GM19239 (cell line): ENCODE data around the gene TUBB2A.
A peak's percentile ranks its signal among the peaks of the same experiment; 100 is the strongest.

ENCODE experiments used
- DNase-seq: peaks from one replicate; pipeline ENCODE4 v3.0.0; 2011; ENCODE audit warnings: low spot score; ENCODE audit not compliant: insufficient read length
- FAIRE-seq: peaks from 2 replicates; lab custom pipeline; 2011; peaks lifted over from hg19 to GRCh38; lab: Jason Lieb, UNC

The TUBB2A gene

DNA sequence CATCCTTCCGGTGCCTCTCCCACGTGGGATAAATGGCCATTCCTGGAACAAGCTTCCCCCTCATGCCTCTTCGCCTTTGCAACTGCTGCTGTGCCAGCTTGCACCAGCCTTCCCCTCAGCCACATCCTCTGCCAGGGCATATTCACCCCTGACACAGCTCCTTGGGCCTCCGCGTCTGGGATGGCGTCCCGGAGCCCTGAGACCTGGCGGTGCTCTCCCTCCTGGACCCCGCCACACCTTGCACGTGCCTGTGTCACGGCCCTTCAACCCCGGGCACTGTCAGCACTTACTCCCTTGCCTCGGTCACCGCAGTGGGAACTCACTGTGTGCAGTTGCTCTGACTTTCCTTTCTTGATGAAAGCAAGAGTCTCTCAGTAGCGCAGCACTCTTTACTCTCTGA lies 25.6 kb downstream of the TUBB2A start:
- FAIRE-seq = no peak
- DNase-seq = no peak

DNA sequence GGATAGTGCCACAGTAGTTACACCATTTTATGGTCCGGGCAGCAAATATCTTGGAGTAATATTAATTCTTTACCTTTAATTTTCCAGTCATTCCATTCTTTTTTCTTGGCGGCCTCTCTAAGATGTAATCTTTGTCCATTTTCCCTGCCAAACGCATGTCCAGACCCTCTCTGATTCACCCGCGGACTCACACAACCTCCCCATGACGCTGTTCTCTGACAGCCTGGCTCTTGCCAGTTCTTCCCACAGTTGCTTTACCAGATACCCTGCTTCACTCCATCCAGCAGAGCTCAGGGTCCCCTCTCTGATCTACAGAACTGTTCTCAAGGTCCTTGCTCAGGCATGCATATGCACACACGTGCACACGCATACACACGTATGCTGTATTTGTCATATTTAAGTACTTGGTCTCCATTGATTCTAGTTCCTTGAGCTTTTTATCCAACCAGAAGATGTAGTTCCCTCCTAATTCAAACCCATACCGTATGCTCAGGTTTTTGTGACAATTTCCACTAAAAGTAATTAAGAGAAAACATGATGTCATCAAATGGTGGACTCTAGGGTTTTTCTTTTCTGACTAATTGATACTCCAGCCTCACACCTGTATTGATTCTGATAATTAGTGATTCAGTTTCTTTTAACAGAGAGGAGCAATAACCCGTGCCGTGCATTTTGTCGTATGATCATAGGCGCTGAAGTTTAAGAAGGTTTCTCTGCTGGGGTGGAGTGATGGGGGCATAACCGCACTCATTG lies 28.8 kb downstream of the TUBB2A start:
- FAIRE-seq (no peak), DNase-seq (no peak)

DNA sequence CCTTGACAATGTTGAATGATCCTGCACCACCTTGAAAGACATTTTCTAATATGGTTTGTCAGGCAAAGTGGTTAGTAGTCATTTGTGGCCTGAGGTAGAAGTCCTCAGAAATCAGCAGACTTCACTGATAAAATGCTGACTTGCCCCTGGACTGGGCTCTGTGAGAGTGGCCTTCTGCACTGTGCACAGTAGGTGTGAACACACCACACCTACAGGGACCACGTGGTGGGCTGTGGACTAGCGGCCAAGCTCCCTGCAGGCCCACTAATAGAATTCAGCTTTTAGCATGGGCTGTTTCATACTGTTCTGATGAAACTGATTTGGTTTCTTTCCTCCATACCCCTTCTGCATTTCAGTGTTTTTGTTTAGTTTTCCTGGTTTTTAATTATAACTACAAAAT lies 31.5 kb downstream of the TUBB2A start:
- FAIRE-seq (no peak), DNase-seq (no peak)

DNA sequence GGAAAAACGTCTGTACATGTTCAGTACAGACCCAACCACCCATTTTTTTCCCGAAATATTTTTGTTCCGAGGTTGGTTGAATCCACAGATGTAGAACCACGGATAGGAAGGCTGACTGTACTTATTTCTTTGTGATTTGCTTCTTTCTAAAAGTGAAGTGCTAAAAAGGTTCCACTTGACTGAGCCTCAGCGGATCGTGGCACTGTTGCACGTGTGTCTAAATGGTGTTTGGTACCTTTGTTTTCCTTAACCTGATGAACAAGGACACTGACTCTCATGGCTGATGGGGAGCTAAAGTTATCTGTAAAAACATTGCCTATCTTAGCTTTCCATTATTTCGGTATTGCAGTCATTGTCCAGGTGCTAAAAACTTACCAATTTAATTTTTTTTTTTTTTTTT lies 32.7 kb downstream of the TUBB2A start:
- FAIRE-seq = no peak
- DNase-seq = no peak

DNA sequence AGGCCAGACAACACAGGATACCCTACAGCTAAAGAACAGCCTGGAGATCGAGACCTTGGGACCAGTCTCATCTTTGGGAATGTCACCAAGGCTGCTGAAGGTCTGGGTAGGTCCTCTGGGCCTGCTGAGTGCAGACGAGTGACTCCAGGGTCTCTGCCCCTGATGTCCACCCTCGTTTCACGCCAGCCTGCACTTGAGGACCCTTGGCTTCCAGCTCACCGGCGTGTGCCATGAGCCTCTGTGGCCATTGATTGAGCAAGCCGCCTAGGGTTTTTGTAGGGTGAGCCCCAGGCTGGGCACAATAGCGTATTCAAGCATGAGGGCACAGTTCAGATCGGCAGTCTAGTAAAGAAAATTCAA lies 34.5 kb downstream of the TUBB2A start:
- FAIRE-seq = no peak
- no peak for DNase-seq

DNA sequence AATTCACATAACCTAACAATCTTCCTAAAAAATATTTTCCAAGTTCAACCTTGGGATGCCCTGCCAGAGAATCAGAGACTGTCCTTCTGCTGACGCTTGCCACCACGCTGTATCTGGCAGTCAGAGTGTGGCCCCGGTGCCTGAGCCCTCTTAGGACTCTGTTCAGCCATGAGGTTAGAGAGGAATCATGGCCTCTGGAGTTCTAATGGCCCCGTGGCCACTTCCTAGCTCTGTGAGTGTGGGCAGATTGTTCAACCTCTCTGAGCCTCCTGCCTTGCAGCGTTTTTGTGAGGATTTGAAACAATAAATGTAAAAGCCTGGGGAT lies 36.6 kb downstream of the TUBB2A start:
- DNase-seq (no peak), FAIRE-seq (no peak)

DNA sequence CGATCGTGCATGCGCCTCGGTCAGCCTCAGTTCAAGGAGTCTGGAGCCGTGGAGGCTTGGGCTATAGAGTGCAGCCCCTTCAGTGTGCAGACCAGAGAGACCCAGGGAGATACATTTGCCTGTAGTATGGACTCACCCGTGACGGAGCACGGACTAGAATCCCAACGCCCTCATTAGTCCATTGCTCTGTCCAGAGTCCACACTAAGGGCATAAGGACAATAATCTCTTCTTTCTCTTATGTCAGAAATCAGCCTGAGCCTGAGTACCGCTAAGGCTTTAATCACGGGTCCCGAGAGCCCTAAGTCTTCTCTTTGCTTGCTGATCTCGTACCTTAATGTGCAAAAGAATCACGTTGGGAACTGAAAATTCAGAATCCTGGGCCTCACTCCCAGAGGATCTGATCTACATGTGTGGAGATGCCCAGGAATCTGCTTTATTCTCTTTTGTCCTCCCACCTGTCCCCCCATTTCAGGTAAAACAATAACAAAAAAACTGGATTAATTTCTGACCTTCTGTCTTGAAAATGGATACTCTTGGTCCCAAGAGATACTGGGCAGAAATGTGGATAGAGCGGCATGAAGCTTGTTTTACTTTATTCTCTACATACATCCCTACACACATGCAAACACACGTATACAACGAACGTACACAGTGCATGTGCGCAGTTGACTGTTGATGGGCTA lies 38.2 kb downstream of the TUBB2A start:
- DNase-seq (peak; percentile 16), FAIRE-seq (no peak)

DNA sequence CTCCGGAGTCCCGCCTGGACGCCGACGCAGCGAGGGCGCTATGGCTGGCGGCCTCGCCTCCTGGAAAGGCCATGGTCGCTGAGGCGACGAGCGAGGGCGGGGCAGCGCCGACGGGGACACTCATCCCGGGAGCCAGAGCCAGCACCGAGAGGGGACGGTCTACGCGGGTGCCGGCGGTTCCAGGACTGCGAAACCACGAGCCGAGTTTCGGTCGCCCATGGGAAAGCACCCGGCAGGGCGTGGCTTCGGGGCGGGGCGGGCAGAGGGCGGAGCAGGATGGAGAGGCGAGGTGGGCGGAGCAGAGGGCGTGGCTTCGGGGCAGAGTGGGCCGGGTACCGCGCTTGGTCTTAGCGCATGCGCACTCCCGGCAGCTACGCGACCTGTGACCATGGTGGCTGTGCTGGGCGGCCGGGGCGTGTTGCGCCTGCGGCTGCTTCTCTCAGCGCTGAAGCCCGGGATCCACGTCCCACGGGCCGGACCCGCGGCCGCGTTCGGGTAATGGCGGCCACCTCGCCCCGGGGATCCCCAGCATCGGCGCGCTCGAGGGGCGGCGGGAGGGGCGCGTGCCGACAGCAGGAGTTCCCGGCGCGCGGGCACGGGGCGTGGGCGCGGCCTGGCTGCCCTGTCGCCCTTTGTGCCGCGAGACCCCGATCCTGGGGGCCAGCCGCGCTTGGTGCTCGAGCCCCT lies 38.8 kb downstream of the TUBB2A start, which contains the start of gene BPHL:
BPHL (plus strand) TSS at position 359 of the 687 bp plus-strand sequence; CDS start at position 389, 30 bp downstream.
- FAIRE-seq (peak; percentile 88), DNase-seq (peak; percentile 91)

DNA sequence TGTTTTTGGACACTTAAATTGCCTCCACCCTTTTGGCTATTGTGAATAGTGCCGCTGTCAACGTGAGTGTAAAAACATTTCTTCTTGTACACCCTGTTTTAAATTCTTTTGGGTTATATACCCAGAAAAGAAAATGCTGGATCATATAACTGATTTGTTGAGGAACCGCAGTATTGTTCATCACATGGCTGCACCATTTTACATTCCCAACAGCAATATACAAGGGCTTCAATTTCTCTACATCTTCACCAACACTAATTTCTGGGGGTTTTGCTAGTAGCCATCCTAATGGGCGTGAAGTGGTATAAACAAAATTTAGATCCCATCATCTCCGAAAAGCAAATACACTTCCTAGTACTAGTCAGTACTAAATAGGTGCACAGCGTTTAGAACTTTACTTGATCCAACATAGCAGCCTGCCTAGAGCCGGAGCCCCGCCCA lies 39.4 kb downstream of the TUBB2A start:
- FAIRE-seq (no peak), DNase-seq (no peak)

DNA sequence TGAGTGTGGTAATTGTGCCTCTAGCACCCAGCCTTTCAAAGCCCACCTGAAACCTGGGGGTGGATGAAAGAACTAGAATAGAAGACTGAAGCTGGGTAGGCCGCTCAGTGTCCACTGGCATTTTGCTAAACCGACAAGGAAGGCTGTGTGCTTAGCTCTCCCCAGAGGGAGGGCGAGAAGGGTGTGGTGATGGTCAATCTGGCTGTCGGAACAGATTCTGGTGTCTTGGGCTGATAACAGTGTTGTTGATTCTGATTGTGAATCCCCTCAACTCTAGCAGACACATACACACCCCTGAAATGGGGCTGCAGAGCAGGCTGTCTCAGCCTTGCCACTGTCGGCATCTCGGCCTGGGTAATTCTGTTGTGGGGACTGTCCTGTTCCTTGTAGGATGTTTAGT lies 43.0 kb downstream of the TUBB2A start:
- DNase-seq (no peak), FAIRE-seq (no peak)

DNA sequence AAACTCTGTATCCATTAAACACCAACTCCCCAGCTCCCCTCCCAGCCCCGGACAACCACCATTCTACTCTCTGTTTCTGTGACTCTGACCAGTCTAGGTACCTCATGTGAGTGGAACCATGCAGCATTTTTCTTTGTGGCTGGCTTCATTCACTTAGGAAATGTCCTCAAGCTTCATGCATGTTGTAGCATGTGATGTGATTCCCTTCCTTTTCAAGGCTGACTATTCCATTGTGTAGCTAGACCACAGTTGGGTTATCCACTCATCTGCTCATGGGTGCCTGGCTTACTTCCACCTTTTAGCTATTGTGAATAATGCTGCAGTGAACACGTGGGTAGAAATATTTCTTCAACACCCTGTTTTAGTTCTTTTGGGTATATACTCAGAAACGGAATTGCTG lies 47.6 kb downstream of the TUBB2A start:
- FAIRE-seq (no peak), DNase-seq (no peak)

DNA sequence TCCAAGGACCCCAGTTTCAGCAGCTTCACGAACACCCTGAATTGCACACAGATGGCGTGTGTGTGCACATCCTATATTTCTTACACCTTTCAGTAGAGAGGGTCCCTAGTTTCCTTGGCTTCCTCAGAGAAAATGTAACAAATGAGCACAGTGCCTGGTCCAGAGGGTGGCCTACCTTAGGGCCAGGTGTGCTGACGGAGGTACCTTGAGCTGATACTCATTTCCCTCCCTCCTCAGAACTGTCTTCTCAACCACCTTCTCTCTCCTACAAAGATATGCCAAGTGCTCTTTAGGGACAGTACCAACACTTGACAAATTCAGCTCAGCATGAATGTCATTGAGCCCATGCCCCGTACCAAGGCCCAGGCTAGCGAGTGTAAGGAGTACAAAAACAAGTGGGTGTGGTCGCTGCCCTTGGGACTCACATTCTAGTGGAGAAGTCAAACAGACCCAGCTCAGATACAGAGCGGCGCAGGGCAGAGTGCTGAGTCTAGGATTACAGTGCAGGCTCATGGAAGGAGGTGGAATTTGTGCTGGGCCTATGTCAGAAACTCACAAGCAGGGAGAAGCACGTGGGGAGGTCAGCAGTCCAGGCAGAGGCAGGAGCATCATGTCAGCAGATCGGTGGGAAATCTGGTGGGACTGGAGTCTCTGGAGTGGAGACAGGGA lies 48.5 kb downstream of the TUBB2A start:
- DNase-seq (no peak), FAIRE-seq (no peak)
